A204.1 (cell line): ENCODE data around the gene TMEM213.

ENCODE experiments used
- FAIRE-seq: peaks from 2 replicates; lab custom pipeline; 2012; peaks lifted over from hg19 to GRCh38; lab: Jason Lieb, UNC

TMEM213 gene, protein sequence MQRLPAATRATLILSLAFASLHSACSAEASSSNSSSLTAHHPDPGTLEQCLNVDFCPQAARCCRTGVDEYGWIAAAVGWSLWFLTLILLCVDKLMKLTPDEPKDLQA

GRCh38 chr7:138797715-138798320, at the start of gene TMEM213, which contains the start of gene ATP6V0A4:
TMEM213 (plus strand) TSS chr7:138797994; CDS start chr7:138798105, 111 bp downstream.
ATP6V0A4 (minus strand) TSS chr7:138798196; CDS start chr7:138771247, 26,949 bp downstream.
- FAIRE-seq: no peak

- FAIRE-seq: no peak
Measured at GRCh38 chr7:138748666-138749065, 49.1 kb upstream of the TMEM213 start.

DNA sequence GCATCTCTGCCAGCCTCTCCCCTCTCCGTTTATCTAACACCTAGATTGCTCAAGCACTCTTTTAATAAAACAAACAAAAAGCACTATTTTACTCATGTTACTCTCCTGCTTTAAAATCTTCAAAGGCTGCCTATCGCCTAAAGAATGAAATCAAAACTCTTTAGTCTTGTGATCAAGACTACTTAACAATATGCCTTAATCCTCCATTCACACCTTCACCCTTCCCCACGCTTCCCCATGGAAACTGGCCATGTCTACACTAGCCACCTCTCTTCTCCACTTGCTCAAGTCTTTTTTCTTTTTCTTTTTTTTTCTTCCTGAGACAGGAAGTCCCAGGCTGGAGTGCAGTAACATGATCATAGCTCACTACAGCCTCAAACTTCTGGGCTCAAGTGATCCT, 47.8 kb upstream of the TMEM213 start:
- FAIRE-seq: no peak

DNA sequence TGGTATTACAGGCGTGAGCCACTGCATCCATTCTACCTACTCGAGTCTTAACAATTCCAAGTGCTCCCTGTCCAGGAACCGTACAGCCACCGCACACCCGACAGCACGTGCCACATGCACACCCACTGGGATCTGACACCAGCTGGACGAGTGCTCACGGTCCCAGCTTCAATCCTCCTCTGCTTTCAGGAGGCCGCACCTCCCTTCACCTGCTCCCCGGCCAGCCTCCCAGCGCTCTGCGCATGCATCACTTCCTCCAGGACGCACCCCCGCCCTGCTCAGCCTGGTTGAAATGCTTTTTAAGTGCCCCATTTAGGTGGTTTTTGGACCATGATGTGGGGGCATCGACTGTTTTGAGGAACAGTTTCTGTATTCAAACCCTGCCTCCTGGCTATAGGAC, 47.3 kb upstream of the TMEM213 start:
- no peak for FAIRE-seq

DNA sequence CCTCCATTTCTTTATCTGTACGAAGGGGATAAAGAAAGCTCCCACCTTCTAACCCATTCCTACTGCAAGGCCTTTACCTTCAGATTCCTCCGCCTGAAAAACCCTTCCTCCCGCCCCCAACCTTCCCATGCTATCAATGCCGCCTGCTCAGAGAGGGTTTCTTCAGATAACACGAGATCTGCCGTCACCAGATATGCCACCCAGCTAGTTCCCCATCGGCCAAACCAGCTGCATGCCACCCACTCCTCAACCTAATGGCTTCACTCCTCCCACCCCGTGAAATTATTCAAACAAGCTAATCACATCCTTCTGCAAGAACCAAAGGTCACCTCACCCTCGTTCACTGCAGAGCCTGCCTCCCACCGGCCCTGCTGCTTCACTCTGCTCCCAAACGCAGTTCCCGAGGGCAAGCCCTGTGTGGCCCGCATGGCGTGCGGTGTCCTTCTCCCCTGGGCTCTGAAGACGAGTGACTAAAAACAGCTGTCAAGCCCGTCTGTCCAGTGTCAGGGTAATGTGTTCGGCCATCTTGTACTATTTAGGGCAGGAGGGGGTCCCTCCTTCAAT, 46.8 kb upstream of the TMEM213 start:
- no peak for FAIRE-seq

- no peak for FAIRE-seq
Measured at GRCh38 chr7:138752518-138753149, 45.2 kb upstream of the TMEM213 start.

DNA sequence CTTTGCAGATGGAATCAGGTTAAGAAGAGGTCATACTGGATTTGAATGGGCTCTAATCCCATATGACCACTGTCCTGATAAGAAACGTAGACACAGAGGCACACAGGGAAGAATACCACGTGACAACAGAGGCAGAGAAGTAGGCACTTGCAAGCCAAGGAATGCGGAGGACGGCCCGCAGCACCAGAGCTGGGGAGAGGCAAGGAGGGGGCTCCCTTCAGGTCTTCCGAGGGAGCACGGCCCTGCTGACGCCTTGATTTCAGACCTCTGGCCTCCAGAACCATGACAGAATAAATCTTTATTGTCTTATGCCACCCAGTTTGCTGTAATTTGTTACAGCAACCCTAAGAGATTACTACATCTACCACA, 44.7 kb upstream of the TMEM213 start:
- no peak for FAIRE-seq

- no peak for FAIRE-seq
Measured at GRCh38 chr7:138753610-138754009, 44.2 kb upstream of the TMEM213 start.

- no peak for FAIRE-seq
Measured at GRCh38 chr7:138755331-138755747, 42.5 kb upstream of the TMEM213 start.

- no peak for FAIRE-seq
Measured at GRCh38 chr7:138755842-138756590, 41.8 kb upstream of the TMEM213 start.

DNA sequence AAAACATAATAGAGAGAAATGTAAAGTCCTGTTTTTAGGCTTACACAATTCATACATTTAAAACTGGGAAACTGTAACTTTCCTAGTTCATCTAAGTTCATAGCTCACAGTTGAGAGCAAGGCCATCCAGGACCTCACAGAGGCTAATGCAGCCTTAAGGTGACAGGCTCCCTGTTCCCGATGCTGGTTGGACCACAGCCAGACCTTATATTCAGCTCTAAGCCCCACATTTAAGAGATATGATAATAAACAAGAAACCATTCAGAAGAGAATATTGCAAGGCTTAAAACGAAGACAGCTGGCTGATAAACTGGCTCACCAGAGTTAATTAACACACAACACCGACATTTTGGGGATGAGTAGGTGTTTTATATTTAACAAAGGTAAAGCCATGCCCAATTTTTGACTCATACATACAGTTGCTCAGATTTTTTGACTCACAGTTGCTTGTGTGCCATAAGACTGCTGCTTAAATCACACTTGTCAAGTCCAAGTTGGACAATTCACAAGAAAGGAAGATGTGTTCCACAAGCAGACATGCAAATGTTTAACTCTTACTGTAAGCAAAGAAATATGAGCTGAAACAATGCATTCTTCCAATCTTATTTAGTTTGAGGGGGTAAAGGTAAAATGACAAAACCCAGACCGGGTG, 41.1 kb upstream of the TMEM213 start:
- no peak for FAIRE-seq

- no peak for FAIRE-seq
Measured at GRCh38 chr7:138768241-138768640, 29.6 kb upstream of the TMEM213 start.

DNA sequence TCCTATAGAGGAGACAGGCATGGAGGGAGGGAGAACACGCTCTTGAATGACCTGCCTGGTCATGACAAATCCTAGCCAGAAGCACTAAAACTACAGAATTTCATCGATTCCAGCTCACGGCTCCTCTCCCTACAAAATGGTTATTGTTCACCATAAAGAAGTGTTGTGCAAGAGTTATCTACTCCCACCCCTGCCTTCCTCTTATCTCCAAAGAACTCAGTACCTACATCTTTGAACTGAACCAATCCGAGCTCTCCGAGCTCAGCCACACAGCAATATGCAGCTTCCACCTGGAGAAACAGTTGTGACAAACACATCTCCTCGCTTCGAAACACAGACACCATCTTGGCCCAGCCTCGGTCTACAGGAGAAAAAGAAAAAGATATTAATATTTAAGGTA, 26.9 kb upstream of the TMEM213 start:
- FAIRE-seq: no peak

DNA sequence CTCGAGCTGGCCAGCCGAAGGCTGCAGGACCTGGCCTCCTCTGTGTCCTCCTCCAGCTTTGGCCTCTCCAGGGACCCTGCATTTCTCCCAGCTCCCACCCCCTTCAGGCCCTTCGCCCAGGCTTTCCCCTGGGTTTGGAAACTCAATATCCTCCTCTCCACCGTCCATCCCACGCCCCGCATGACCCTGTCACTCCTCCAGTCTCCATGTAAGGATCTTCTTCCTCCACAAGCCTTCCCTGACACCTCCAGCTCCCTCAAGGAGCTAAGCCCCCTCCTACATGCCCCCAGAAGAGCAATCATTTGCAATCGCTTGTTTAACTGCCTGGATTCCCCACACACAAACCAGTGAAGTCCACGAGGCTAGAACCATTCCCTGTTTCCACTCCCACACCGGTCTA, 24.6 kb upstream of the TMEM213 start:
- no peak for FAIRE-seq

GRCh38 chr7:138773817-138774216, 24.0 kb upstream of the TMEM213 start:
- no peak for FAIRE-seq

- no peak for FAIRE-seq
Measured at GRCh38 chr7:138776166-138776833, 21.5 kb upstream of the TMEM213 start.

- FAIRE-seq: no peak
Measured at GRCh38 chr7:138781004-138781403, 16.8 kb upstream of the TMEM213 start.

DNA sequence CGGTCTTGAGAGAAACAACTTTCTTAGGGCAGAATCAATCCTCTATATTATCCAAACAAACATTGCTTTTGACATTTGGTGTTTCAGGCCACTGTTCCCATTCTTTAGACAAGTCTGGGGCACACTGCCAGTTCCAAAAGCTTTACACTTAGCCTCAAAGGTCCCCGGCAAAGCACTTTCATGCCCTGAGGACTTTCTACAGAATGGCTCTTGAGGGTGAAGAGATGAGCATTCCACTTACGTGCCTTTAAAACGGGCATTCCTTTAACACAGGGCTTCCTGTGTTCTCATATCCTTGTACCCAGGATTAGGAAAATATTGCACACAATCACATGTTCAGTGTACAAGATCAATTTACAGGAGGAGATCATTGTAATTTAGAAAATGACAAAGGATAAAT, 13.1 kb upstream of the TMEM213 start:
- no peak for FAIRE-seq

- FAIRE-seq: no peak
Measured at GRCh38 chr7:138785587-138786437, 12.0 kb upstream of the TMEM213 start.

DNA sequence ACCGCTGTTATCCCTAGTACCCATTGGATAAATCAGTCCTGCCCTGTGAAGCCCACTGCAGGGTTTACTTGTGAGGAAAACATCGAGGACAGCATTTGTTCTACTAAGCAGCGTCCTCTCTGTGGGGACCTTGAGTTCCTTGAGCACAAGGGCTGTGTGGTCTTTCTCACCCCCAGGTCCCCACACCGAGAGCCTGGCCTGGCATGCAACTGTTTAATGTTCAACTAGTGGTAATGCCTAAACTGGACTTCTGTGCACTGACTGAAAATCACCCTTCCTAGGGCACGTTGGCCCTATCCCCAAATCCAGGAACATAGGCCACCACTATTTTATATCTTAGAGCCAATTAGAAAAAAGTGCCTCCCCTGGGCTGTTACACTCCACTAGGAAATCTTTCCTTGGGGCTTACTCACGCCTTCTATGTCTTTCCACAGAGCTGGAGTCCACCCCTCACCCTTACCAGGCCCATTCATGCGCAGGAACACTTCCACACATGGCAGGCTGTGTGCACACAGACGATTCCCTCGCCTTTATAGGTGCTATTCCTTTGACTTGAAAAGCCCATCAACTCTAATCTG, 1.7 kb upstream of the TMEM213 start:
- FAIRE-seq: no peak
